ENCODE data around the gene ARHGEF3.

The ARHGEF3 gene, protein sequence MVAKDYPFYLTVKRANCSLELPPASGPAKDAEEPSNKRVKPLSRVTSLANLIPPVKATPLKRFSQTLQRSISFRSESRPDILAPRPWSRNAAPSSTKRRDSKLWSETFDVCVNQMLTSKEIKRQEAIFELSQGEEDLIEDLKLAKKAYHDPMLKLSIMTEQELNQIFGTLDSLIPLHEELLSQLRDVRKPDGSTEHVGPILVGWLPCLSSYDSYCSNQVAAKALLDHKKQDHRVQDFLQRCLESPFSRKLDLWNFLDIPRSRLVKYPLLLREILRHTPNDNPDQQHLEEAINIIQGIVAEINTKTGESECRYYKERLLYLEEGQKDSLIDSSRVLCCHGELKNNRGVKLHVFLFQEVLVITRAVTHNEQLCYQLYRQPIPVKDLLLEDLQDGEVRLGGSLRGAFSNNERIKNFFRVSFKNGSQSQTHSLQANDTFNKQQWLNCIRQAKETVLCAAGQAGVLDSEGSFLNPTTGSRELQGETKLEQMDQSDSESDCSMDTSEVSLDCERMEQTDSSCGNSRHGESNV

DNA sequence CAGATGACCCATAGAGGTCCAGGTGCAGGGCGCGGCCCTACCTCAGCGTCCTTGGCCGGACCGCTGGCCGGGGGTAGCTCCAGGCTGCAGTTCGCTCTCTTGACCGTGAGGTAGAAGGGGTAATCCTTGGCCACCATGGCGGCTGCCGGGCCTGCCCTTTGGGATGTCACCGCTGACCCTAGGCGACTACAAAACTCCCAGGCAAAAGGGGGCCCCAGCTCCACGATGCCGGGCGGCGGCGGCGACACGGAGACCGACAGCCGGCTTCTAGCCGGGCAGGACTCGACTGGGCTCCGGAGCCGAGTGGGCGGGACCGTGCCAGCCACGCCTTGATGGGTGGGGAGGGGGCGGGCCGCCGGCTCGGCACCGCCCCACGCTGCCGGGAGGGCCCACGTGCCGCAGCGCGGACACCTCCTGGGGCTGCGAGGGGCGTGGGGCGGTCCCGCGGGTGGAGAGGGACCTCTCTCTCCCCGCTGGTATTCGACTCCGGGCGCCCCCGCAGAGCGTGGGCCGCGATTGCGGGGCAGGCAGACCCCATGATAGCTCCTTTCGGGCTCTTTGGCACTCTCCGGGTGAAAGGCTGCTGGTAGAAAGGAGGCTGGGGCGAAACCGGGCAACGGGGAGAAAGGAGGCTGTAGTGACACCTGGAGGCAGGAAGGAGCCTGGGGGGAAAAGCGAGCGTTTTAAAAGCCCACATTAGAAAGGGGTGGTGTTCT, at the start of gene ARHGEF3:
TSS of gene ARHGEF3 (minus strand) at position 288 of the 716 bp plus-strand sequence. CDS start at position 137, 151 bp downstream.
- DNase-seq (ENCODE audit: low read depth, low spot score), result peak; percentile 91

DNA sequence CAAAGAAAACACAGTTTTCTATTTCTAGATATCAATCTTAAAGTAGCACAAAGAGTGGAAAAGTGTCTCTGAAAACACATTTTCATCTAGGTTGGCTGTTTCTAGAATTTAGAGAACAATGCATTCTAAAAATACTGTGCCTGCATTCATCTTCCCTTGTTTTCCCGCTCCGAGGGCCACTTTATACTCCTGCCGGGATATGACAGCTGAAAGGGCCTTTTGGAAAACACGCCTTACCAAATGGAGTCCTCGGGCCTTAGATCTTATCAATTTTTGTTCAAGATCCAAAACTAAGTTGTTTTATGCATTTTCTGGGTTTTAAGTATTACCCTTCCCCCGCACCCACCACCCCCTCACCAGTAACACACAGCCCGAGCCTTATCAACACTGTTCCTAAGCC, 47.9 kb upstream of the ARHGEF3 start:
- no peak for DNase-seq (ENCODE audit: low read depth, low spot score)

DNA sequence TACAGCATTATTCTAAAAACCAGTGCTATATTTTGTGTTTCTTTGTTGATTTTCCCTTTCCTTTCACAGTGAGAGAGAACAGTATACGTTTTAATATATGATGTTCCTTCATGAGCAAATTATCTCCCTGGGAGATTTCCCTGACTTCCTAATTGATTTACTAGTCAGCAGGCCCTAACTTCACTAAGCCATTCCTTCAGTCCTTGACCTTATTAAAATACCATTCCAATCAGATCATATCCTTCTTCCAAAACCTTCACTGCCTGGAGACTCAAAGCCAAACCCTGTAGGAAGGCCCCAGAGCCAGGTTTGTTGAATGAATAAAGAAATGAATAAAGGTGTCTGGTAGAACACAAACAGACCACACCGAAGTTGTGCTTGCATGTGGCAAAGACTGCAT, 43.8 kb upstream of the ARHGEF3 start:
- DNase-seq (ENCODE audit: low read depth, low spot score), result no peak

DNA sequence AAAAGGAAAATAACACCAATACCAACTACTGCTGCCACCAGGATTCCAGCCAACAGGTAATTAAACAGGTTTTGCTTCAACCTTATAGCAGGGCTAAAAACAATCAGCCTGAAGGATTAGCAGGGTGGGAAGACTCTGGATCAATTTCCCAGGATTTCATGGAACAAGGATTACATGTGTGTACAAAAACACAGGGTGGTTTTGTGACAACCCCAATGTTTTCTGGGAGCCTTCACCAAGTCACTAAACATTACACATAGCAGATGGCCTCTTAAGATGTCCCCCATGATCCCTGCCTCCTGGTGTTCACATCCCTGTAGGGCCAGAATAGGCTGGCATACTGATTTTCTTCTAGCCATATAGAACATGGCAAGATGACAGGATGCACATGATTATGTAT, 42.8 kb upstream of the ARHGEF3 start:
- no peak for DNase-seq (ENCODE audit: low read depth, low spot score)

DNA sequence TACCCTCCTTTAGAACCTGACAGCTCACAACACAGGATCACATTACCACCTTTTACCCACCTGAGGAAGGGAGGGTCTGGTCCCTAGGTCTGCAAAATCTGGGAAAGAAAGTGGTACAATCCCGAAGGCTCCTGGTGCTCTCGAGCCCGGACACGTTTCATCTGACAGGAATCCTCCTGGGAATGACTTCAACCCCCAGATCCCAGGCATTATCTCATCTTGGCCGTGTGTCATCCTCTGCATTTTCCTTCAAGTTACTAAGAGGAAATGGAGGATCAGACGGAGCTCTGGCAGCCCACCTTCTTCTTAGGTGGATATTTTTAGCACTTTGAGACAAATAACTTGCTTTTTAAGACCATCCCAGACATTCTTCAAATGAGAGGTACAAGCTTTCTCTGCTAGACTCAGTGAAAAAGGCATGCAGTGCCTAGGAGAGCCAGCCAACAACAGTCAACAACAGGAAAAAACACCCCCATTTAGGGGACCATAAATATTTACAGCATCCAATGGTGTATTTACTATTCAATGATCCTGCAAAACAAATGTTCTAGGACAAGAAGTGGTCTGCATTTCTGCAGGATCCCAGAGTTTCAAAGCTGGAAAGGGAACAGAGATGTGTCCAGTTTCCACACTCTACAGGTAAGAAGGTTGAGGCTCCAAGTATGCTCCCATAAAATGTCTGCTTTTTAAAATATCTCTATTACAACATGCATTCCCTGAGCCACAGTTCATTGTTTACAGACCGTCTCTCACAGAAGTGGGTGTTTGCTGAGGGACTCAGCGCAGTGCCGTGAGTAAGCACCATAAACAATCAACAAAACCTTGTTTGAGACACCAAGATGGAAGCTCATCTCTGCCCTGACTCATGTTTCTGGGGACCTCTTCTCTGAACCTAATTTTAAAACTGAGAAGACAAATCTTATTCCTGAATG, 38.3 kb upstream of the ARHGEF3 start:
- DNase-seq (ENCODE audit: low read depth, low spot score), result peak; percentile 60

DNA sequence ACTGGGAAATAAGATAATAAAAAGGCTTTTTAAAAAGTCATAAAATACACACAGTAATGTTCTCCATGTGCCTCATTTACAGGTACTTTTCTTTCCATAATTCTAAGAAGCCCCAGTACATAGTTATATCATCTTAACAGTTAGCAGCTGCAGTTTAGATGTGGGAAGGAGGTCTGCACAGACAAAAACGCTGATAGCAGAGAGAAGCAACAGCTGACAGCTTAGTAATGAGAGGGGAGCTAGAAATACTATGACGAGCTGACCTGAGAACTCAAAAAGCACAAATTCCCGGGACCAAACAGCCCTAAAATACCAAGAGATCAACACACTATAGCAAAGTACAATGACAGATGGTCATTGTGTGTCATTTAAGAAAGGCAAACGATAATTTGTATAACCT, 36.7 kb upstream of the ARHGEF3 start:
- no peak for DNase-seq (ENCODE audit: low read depth, low spot score)

DNA sequence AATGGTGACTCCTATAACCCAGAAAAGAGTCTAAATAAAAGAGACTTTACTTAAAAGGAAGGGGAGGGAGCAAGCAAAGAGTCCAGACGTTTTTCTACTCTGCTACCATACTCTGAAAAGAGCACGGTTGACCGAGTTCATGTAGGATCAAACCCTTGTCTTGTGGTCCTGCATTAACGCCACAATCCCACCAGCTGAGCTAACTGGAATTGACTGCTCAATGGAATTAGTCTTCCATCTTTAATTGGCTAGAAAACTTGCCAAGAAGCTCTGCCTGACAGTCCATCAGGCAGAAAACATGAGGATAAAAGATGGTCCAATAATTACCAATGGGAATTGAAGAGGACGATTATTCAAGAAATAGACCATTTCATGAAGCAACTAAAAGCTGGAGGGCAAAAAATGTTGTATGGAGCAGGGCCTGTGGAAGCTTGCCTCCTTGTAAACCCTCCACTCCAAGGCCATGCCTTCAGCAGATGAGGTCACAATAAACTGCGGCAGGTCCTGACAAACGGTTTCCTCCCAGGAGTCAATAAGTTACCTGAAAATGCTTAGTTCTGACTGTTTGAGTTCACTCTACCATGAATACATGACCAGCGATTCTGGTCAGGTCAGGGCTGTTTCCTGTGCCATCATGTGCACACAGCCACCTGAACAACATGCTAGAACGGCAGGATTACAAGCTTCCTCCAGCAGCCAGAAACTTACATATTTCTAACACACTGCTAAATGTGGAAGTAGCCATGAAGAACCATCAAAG, 35.6 kb upstream of the ARHGEF3 start:
- DNase-seq (ENCODE audit: low read depth, low spot score), result no peak

DNA sequence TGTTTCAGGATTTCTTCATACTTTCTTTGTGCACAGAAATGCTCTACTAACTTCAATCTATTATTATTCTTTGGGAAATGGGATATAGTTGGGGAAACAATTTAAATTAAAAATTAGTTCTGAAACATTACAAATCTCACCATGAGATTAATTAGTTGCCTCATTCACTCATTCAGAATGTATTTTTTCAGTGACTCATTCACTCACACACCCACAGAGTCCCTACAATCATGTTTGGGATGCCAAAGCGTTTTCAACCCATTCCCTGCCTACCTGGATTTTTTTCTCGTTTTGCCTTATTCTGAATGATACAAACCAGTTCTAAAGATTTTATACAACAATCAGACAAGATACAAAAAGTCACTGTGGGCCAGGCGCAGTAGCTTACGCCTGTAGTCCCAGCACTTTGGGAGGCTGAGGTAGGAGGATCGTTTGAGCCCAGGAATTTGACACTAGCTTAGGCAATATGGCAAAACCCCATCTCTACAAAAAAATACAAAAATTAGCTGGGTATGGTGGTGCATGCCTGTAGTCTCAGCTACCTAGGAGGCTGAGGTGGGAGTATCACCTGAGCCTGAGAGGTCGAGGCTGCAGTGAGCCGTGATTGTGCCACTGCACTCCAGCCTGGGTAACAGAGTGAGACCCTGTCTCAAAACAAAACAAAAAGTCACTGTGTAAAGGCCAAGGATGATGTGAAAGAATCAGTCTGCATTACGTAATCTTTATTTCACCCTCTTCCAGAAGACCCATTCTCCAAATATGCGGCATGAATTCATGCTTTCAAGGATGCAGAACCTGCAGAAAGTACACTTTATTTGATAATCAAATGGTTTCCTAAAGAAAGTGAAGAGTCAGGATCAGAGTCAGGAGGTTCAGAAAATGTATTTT, 34.8 kb upstream of the ARHGEF3 start:
- no peak for DNase-seq (ENCODE audit: low read depth, low spot score)

DNA sequence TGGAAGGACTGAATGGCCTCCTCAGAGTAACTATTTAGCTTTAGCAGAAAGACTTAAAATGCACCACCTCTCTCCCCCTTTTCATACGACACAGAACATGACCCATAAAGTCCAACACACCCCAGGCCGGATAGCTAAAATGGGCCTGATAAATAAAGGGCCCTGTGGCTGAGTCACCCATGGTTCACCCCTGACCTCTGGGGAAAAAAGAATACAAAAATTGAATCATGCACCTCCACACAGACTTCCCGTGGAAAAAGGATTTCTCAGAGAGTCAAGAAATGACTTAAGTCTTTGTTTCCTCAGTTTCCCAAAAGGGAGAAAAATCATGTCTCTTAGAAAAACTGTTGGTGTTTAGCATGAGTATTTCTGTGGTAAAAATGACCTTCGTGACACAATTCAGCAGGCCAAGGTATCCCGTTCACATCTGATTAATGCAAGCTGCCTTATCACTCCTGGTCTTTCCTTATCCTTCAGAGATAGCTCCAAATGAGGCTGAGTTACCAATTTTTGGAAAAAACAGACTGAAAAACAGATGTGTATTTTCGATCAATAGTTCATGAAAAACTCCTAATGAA, 34.0 kb upstream of the ARHGEF3 start:
- DNase-seq (ENCODE audit: low read depth, low spot score), result no peak

DNA sequence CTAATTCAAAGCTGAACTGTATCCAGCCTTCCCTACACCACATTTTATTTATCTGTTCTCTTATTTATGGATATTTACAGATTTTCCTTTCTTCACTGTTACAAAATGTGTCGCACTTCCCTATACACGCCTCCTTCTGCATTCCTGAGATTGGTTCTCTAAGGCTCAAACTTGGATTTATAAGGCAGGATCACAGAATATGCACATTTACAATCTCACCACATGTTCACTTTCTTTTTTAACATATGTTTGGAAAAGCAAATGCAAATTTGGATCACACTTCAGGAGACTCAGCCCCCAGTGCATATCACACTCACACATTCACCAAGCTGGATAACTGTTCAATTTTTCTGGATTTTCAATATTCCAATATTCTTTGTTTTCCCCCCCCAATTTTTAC, 31.8 kb upstream of the ARHGEF3 start:
- DNase-seq (ENCODE audit: low read depth, low spot score), result no peak

DNA sequence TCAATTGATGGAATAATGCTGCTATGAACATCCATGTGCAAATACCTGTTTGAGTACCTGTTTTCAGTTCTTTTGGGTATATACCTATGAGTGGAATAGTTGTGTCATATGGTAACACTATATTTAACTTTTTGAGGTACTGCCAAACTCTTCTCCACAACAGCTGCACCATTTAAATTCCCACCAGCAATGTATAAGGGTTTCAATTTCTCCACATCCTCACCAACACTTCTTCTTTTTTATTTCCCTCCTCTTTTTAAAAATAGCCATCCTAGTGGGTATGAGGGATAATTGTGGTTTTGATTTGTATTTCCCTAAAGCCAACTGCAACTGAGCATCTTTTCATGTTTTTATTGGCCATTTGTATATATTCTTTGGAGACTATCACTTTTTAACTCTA, 31.3 kb upstream of the ARHGEF3 start:
- DNase-seq (ENCODE audit: low read depth, low spot score), result no peak

DNA sequence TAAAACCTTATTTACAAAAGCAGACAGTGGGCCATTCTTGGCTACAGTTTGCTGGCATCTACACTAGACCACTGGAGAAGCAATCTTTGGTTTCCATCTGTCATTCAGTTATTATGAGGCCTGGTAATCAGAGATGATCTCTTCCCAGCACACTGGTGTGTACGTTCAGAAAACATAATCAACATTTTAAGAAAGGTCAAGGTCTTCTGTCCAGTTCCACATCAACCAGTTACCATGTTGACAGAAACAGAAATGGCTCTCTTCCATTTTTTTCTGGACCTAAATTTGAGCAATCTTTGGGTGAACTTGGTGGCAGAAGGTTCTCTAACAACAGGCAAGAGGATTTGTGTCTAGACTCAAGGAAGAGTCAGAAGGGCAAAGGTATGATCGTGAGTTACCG, 29.8 kb upstream of the ARHGEF3 start:
- no peak for DNase-seq (ENCODE audit: low read depth, low spot score)

DNA sequence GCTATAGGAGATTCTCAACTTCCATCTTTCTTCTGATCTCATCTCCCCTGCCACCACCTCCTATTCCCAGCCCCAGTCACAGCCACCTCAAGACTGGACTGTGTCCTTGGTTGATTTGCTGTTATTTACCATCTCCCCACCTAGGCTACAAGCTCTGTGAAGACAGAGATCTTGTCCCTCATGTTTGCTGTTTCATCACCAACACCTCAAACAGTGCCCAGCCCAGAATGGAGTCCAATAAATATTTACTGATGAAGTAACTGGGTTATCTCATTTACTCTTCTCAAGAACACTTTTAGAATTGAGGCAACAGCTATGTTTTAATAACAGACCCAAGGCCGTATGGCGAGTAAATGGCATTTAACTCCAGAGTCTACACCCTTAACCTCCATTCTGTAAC, 29.1 kb upstream of the ARHGEF3 start:
- no peak for DNase-seq (ENCODE audit: low read depth, low spot score)

DNA sequence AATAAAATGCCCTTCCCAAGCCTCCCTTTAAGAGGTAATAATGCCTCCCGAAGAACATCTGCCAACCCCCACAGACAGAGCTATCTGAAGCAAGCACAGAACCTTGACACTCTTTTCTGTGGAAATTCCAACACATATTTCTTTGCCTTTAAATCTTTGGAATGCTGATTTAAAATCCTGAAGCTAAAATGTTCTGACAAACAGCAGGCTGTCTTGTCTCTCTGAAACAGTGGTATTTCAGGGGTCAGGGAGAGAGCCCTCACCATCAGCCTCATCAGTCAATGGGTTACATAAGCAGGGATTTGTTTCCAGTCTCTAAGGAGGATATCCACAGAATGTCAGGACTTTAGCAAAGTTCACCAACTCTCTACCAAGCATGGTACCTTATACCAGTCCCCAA, 27.8 kb upstream of the ARHGEF3 start:
- DNase-seq (ENCODE audit: low read depth, low spot score), result no peak

DNA sequence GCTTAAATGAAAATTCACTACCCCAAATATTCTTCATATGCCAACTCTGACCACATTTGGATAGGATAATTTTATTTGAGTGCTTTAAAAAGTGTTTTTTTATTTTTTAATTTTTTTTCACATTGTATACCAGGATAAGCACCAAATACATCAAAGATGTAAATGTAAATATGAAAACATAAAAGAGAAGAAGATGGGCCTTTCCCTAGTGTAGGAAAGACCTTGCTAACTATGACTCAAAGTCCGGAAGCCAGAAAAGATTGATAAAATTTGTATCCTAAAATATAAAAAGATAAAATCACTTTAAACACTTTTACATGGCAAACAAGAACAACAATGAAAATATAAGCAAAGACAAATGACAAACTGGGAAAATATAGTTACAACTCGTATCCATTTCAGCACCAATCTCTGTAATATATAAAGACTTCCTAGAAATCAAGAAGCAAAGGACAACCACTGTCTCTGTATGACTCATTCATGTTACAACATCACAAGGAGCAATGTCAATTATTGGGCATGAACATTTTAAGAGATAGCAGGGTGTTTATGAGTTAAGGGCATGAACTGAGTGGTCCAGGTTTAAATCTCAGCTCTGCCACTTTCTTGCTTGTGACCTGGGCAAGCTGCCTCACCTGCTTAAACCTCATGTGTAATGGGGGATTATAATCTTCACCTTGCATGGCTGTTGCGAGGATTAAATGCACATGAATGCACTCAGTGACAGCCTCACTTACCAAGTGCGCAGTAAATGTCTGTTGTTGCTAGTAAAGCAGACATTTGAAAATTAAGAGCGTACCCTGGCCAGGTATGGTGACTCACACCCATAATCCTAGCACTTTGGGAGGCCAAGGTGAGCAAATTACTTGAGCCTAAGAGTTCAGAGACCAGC, 25.3 kb upstream of the ARHGEF3 start:
- DNase-seq (ENCODE audit: low read depth, low spot score), result no peak

DNA sequence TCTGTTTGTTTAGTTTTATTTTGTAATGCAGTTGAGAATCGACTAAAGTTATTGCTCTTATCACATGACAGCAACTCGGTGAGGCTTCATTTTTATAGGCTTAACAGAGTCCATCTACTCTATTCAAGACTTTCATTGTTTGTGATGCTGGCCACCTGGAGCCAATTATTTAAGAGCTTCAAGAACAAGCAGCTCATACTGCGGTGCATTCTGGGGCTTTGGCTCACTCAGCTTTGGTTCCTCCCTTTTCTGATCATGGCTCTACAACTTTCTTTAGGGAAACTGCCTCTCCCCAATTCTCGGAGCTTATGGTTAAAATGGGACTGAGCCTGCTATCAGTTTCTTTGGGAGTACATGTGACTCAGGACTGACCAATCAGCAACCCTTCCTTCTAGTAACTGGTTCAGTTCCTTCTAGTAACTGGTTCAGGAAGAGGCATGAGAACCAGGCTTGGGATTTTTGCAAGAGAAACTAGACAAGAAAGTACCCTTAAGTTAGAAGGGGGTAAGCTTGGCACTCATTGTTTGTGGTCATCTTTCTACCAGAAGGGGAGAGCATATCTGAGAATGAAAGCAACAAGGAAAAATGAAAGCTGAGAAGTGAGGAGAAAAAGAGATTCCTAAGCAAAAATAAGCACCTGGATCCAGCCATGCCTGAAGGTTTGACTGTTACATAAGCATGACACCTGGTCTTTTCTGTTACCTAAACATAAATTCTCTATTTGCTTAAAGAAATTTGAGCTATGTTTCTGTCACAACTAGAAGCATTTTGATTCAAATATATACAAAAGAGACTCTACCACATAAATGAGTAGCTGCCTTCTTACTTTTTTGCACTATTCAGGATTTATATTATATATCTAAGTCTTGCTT, 24.1 kb upstream of the ARHGEF3 start:
- DNase-seq (ENCODE audit: low read depth, low spot score), result no peak

DNA sequence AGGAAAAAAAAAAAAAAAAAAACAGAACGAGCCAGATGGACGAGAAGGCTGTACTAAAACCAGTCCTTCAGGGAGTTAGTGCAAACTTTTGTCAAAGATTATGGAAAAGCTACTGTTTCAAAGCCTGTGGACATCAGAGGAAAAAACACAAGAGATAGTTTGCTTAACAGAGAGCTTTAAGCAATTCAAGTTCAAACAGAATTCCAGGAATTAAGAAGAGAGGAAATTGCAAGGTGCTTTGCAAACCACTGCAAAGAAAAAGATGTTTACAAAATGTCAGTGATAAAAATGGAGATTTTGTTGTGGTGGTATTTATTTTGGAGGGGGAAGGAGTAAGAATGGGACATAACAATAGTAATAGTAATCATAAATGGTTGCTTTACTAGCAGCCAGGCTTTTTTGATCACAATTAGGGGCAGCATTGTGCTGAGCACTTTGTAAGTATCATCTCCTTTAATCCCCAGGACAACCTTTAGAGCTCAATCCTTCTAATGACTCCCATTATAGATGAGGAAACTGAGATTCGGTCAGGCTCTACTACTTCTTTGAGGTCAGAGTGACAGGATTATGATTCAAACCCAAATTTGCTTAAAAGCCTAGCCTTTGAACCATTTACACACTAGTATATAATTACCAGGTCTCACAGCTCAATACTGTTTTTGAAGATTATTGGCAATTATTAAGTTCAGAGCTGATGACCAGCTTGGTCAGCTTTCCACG, 22.4 kb upstream of the ARHGEF3 start:
- no peak for DNase-seq (ENCODE audit: low read depth, low spot score)
